Common myeloid progenitor, CD34-positive (primary cell): ENCODE results near the gene KMT2B.
"Not testable (repeated sequence)": the region's sequence is repeated elsewhere in the genome, so short reads cannot be mapped to it uniquely, and the experiment has no call there.

Experiments
- CTCF ChIA-PET: fragments of 350-600 bp; sonication (Branson Sonifier 250); formaldehyde crosslinking; loops from one replicate; lab custom pipeline; 2021; ENCODE audit warnings: antibody characterized with exemption; lab: Charles Lee
- POLR2A ChIA-PET: fragments of 350-600 bp; sonication (Branson Sonifier 250); formaldehyde crosslinking; loops from one replicate; lab custom pipeline; 2021; ENCODE audit warnings: antibody characterized with exemption; lab: Charles Lee
- DNase-seq, 3 donors: peaks; one replicate each; pipeline versions ENCODE4 v3.0.0 to v3.0.0-alpha.2; 2013
- H3K27ac ChIP-seq, 2 experiments: 1 replicate in 1 of 2; 2 replicates in 1 of 2; pipeline ENCODE4 v1.7.0; 2013; ENCODE audit warnings: inconsistent platforms in 2 of 2, low read length in 2 of 2, mild to moderate bottlenecking in 2 of 2, low read depth in 1 of 2, moderate library complexity in 1 of 2; ENCODE audit not compliant: severe bottlenecking in 2 of 2, insufficient read depth in 1 of 2, poor library complexity in 1 of 2
- H3K27me3 ChIP-seq, 5 experiments: replicated peaks in 2 of 5; 1 replicate in 3 of 5; 2 replicates in 2 of 5; pipeline versions ENCODE4 v1.6.1 to v1.7.0; 2013; ENCODE audit warnings: low read length in 4 of 5, mild to moderate bottlenecking in 2 of 5, moderate library complexity in 2 of 5, inconsistent platforms in 1 of 5; ENCODE audit not compliant: insufficient read depth in 5 of 5, control insufficient read depth in 4 of 5
- H3K36me3 ChIP-seq, 4 experiments: 1 replicate in 2 of 4; 2 replicates in 2 of 4; pipeline versions ENCODE4 v1.6.1 to v1.7.0; 2013; ENCODE audit warnings: low read length in 3 of 4, control low read depth in 1 of 4, mild to moderate bottlenecking in 1 of 4; ENCODE audit not compliant: control insufficient read depth in 4 of 4, insufficient read depth in 4 of 4
- H3K4me1 ChIP-seq, 4 experiments: 1 replicate in 3 of 4; 2 replicates in 1 of 4; pipeline versions ENCODE4 v1.6.1 to v1.7.1; 2013; ENCODE audit warnings: low read length in 3 of 4, mild to moderate bottlenecking in 3 of 4, control low read depth in 1 of 4, inconsistent platforms in 1 of 4, moderate library complexity in 1 of 4; ENCODE audit not compliant: control insufficient read depth in 4 of 4, insufficient read depth in 4 of 4; ENCODE audit errors: control extremely low read depth in 1 of 4
- H3K4me3 ChIP-seq, 7 experiments: 1 replicate in 4 of 7; 2 replicates in 3 of 7; pipeline versions ENCODE4 v1.5.1 to v1.7.0; 2013; ENCODE audit warnings: mild to moderate bottlenecking in 7 of 7, low read length in 6 of 7, moderate library complexity in 6 of 7, inconsistent platforms in 2 of 7, low read depth in 2 of 7, control low read depth in 1 of 7; ENCODE audit not compliant: insufficient read depth in 4 of 7, control insufficient read depth in 1 of 7; ENCODE audit errors: extremely low read depth in 1 of 7
- H3K9me3 ChIP-seq, 5 experiments: 1 replicate in 4 of 5; 2 replicates in 1 of 5; pipeline versions ENCODE4 v1.6.1 to v1.7.1; 2013; ENCODE audit warnings: low read length in 4 of 5, mild to moderate bottlenecking in 2 of 5, inconsistent platforms in 1 of 5, low read depth in 1 of 5, moderate library complexity in 1 of 5; ENCODE audit not compliant: control insufficient read depth in 4 of 5, insufficient read depth in 2 of 5; ENCODE audit errors: control extremely low read depth in 1 of 5
- WGBS: methylation state at CpG from one replicate; pipeline ENCODE4 v1.1.5; 2013; ENCODE audit not compliant: insufficient coverage; 5-methylcytosine and 5-hydroxymethylcytosine counted together

Gene KMT2B

GRCh38 chr19:35673121-35673804 is 44.5 kb upstream of the KMT2B start:
- Histone ChIP-seq H3K27me3 (peaks cover 6 to 39% (median 14%) of the 10 kb centered on the region in 5 experiments), H3K9me3 (no peaks in the 10 kb centered on the region), H3K27ac (no peak overlapping the region), H3K4me3 (peak overlapping the region; percentile 0 to 71 (median 38)), H3K36me3 (no peaks in the 10 kb centered on the region), H3K4me1 (peaks cover 0 to 4% (median 3%) of the 10 kb centered on the region in 4 experiments)
- ChIA-PET POLR2A (interaction anchor here (0.6 kb wide), 1 partner anchor 19 kb away, joined by 3 read pairs; no protein-coding TSS in a partner anchor), CTCF (interaction anchor here (1.1 to 1.3 kb wide), 3 partner anchors 9 to 163 kb away, joined by 3 to 4 read pairs (median 3); no protein-coding TSS in a partner anchor)
- DNase-seq, result peak in 2 of 3 donors; percentile 56 to 59
- 2% methylated on average over 33 of the region's 39 CpGs for WGBS

GRCh38 chr19:35675589-35676140 is 42.1 kb upstream of the KMT2B start:
- Histone ChIP-seq H3K27ac (no peak overlapping the region), H3K9me3 (no peaks in the 10 kb centered on the region), H3K4me3 (no peak overlapping the region), H3K27me3 (peaks cover 6 to 35% (median 14%) of the 10 kb centered on the region in 5 experiments), H3K36me3 (no peaks in the 10 kb centered on the region), H3K4me1 (peaks cover 0 to 4% (median 3%) of the 10 kb centered on the region in 4 experiments)
- ChIA-PET CTCF (no interaction called here), POLR2A (interaction anchor here (0.6 kb wide), 1 partner anchor 144 kb away, joined by 3 read pairs; no protein-coding TSS in a partner anchor)
- WGBS, result 86% methylated on average over 14 of the region's 15 CpGs
- DNase-seq, result no peak

GRCh38 chr19:35689836-35690235 is 28.0 kb upstream of the KMT2B start:
- CTCF ChIA-PET, result interaction anchor here (1.7 kb wide), 1 partner anchor 130 kb away, joined by 4 read pairs; no protein-coding TSS in a partner anchor
- no peaks in the 10 kb centered on the region for H3K36me3 ChIP-seq

GRCh38 chr19:35691106-35691505 is 26.7 kb upstream of the KMT2B start:
- H3K4me3 ChIP-seq, POLR2A ChIA-PET, H3K4me1 ChIP-seq, H3K27me3 ChIP-seq, DNase-seq, H3K36me3 ChIP-seq, H3K9me3 ChIP-seq, H3K27ac ChIP-seq: not testable (repeated sequence)
- 95% methylated on average over 29 of the region's 37 CpGs for WGBS
- CTCF ChIA-PET, result interaction anchor here (1.5 to 1.7 kb wide), 2 partner anchors 23 to 128 kb away, joined by 3 to 4 read pairs; no protein-coding TSS in a partner anchor

More at GRCh38 chr19:35689836-35690235, 28.0 kb upstream of the KMT2B start:
- POLR2A ChIA-PET, result interaction anchor here (0.6 kb wide), 1 partner anchor 22 kb away, joined by 3 read pairs; no protein-coding TSS in a partner anchor
- Histone ChIP-seq H3K9me3 (no peaks in the 10 kb centered on the region), H3K4me3 (no peak overlapping the region), H3K27me3 (no peaks in the 10 kb centered on the region), H3K27ac (no peak overlapping the region), H3K4me1 (no peaks in the 10 kb centered on the region)
- no peak for DNase-seq
- WGBS, result 100% methylated on average over 2 of the region's 4 CpGs

GRCh38 chr19:35692010-35692409 is 25.8 kb upstream of the KMT2B start:
- H3K9me3 ChIP-seq, result no peaks in the 10 kb centered on the region
- DNase-seq, result no peak

GRCh38 chr19:35693422-35693821 is 24.4 kb upstream of the KMT2B start:
- H3K27me3 ChIP-seq, result peaks cover 0 to 4% (median 0%) of the 10 kb centered on the region in 5 experiments
- DNase-seq, result no peak
- no peak overlapping the region for H3K4me3 ChIP-seq
- H3K27ac ChIP-seq, result no peak overlapping the region
- 5% methylated on average over 3 of the region's 8 CpGs for WGBS
- H3K36me3 ChIP-seq, result no peaks in the 10 kb centered on the region
- no peaks in the 10 kb centered on the region for H3K4me1 ChIP-seq
- POLR2A ChIA-PET, result no interaction called here
- H3K9me3 ChIP-seq, result no peaks in the 10 kb centered on the region
- CTCF ChIA-PET, result interaction anchor here (0.7 to 5.3 kb wide), 7 partner anchors 9 to 66 kb away, joined by 3 to 43 read pairs (median 3); partner anchors contain the start of gene COX6B1

More at GRCh38 chr19:35692010-35692409, 25.8 kb upstream of the KMT2B start:
- 98% methylated on average over 6 of the region's 11 CpGs for WGBS
- ChIA-PET POLR2A (no interaction called here), CTCF (interaction anchor here (0.7 to 5.3 kb wide), 6 partner anchors 8 to 48 kb away, joined by 3 to 43 read pairs (median 4); no protein-coding TSS in a partner anchor)
- Histone ChIP-seq H3K4me1 (no peaks in the 10 kb centered on the region), H3K36me3 (no peaks in the 10 kb centered on the region), H3K27ac (no peak overlapping the region), H3K4me3 (no peak overlapping the region), H3K27me3 (peaks cover 0 to 4% (median 0%) of the 10 kb centered on the region in 5 experiments)
